Lower lobe of right lung (tissue), 2 donors: ENCODE measurements around the gene DHX38. TPM values are rescaled to one million over a fixed set of nuclear protein-coding genes. Genes with fewer than 3 reads are reported as not detected.

Experiments used
- ATAC-seq, 2 donors: fragments of 200-7000 bp; cut with Tn5 transposase; one replicate each; pipeline ENCODE4 v1.9.1; 2020 to 2022; ENCODE audit warnings: mild to moderate bottlenecking in 2 of 2, moderate library complexity in 2 of 2
- DNase-seq: peaks from one replicate; pipeline ENCODE4 v3.0.0-alpha.2; 2020
- H3K27ac ChIP-seq: fragments of 200-600 bp; one replicate; pipeline ENCODE4 v1.8.0; 2022
- H3K27me3 ChIP-seq: fragments of 200-600 bp; one replicate; pipeline ENCODE4 v1.8.0; 2022; ENCODE audit warnings: low read depth
- H3K36me3 ChIP-seq: fragments of 200-600 bp; one replicate; pipeline ENCODE4 v1.8.0; 2022; ENCODE audit warnings: mild to moderate bottlenecking
- H3K4me1 ChIP-seq: fragments of 200-600 bp; one replicate; pipeline ENCODE4 v1.8.0; 2022
- H3K4me3 ChIP-seq: fragments of 200-600 bp; one replicate; pipeline ENCODE4 v1.8.0; 2022; ENCODE audit warnings: mild to moderate bottlenecking
- H3K9me3 ChIP-seq: fragments of 200-600 bp; one replicate; pipeline ENCODE4 v1.8.0; 2022
- intact Hi-C: fragments of 100-400 bp; cut with DNase I; formaldehyde crosslinking; loops from one replicate; pipeline ENCODE4 v1.11.0; 2022
- total RNA-seq: library from RNA; stranded (reverse); fragmentation: NEBNext Ultra II Directional; extraction: Animal tissue kit (Norgen Biotek cat#: 25700); gene quantifications from one replicate; pipeline ENCODE4 v1.2.1, GENCODE V29; 2021
- TF ChIP-seq, protein P1 (sequence below): fragments of 200-600 bp; IDR thresholded peaks from one replicate; pipeline ENCODE4 v1.8.0; 2022; ENCODE audit warnings: antibody characterized with exemption, mild to moderate bottlenecking
- donor health status: DM: no; HTN: yes; CAD: no; lungs with severe emphysema.

Gene DHX38
- total RNA-seq, 1 donor from 2014 or later, result 52.5 TPM

DNA sequence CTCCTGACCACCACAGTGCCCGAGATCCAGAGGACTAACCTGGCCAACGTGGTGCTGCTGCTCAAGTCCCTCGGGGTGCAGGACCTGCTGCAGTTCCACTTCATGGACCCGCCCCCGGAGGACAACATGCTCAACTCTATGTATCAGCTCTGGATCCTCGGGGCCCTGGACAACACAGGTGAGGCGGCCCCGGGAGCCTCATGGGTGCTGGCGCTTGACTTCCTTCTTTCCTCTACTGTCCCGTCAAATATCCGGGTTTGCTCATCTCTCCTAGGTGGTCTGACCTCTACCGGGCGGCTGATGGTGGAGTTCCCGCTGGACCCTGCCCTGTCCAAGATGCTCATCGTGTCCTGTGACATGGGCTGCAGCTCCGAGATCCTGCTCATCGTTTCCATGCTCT, 13.7 kb downstream of the DHX38 start:
- no peak for ATAC-seq
- peaks cover 100% of the 10 kb centered on the region for H3K36me3 ChIP-seq
- no peaks in the 10 kb centered on the region for H3K4me1 ChIP-seq
- H3K27ac ChIP-seq, result no peak overlapping the region
- no peaks in the 10 kb centered on the region for H3K27me3 ChIP-seq
- H3K9me3 ChIP-seq, result no peaks in the 10 kb centered on the region
- DNase-seq, result no peak
- no peak overlapping the region for H3K4me3 ChIP-seq
- intact Hi-C loops, result no loop called here
- TF ChIP-seq, protein P1, sequence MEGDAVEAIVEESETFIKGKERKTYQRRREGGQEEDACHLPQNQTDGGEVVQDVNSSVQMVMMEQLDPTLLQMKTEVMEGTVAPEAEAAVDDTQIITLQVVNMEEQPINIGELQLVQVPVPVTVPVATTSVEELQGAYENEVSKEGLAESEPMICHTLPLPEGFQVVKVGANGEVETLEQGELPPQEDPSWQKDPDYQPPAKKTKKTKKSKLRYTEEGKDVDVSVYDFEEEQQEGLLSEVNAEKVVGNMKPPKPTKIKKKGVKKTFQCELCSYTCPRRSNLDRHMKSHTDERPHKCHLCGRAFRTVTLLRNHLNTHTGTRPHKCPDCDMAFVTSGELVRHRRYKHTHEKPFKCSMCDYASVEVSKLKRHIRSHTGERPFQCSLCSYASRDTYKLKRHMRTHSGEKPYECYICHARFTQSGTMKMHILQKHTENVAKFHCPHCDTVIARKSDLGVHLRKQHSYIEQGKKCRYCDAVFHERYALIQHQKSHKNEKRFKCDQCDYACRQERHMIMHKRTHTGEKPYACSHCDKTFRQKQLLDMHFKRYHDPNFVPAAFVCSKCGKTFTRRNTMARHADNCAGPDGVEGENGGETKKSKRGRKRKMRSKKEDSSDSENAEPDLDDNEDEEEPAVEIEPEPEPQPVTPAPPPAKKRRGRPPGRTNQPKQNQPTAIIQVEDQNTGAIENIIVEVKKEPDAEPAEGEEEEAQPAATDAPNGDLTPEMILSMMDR, result no peak

DNA sequence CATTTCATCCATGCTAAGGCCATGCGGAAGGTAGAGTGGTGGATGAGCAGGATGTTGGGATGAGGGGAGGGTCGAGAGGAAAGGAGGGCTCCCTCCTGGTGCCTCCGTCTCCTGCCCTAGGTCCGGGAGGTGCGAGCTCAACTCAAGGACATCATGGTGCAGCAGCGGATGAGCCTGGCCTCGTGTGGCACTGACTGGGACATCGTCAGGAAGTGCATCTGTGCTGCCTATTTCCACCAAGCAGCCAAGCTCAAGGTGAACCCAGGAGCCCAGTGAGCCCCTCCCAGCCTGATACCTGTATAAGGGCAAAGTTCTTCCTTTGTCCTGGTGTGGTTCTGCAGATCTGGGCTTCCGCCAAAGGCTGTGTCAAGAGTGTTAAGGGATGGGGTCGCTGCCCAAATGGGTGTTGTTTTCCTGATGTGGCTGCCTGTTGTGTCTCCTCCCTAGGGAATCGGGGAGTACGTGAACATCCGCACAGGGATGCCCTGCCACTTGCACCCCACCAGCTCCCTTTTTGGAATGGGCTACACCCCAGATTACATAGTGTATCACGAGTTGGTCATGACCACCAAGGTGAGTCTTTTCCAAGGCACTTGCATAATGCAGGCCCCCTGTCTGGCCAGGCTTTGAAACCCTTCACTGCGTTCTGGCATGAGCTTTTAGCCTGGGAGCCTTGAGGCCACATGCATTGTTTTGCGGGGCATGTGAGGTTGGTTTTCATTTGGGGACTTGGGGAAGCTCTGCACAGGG, 14.9 kb downstream of the DHX38 start:
- Histone ChIP-seq H3K4me1 (no peaks in the 10 kb centered on the region), H3K36me3 (peaks cover 100% of the 10 kb centered on the region), H3K27me3 (no peaks in the 10 kb centered on the region), H3K4me3 (no peak overlapping the region), H3K9me3 (no peaks in the 10 kb centered on the region), H3K27ac (no peak overlapping the region)
- no peak for ATAC-seq
- TF ChIP-seq, protein P1, result no peak
- no peak for DNase-seq
- intact Hi-C loops, result no loop called here

DNA sequence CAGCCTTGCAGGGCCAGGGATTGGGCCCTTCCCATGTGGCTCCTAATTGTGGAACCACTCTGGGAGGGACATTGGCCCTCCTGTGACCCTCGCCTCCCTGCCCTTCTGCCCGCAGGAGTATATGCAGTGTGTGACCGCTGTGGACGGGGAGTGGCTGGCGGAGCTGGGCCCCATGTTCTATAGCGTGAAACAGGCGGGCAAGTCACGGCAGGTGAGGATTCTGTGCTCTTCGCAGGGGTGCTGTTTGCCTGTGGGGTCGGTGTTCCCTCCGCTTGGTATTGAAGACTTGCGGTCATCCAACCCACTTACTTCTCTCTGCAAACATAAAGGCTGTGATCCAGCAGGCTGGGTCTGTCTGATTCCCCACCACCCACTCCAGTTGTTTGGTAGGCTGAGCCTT, 15.7 kb downstream of the DHX38 start:
- TF ChIP-seq, protein P1, result no peak
- Histone ChIP-seq H3K4me1 (no peaks in the 10 kb centered on the region), H3K27ac (no peak overlapping the region), H3K9me3 (no peaks in the 10 kb centered on the region), H3K27me3 (no peaks in the 10 kb centered on the region), H3K36me3 (peaks cover 95% of the 10 kb centered on the region), H3K4me3 (no peak overlapping the region)
- intact Hi-C loops, result no loop called here
- DNase-seq, result no peak
- ATAC-seq, result no peak

DNA sequence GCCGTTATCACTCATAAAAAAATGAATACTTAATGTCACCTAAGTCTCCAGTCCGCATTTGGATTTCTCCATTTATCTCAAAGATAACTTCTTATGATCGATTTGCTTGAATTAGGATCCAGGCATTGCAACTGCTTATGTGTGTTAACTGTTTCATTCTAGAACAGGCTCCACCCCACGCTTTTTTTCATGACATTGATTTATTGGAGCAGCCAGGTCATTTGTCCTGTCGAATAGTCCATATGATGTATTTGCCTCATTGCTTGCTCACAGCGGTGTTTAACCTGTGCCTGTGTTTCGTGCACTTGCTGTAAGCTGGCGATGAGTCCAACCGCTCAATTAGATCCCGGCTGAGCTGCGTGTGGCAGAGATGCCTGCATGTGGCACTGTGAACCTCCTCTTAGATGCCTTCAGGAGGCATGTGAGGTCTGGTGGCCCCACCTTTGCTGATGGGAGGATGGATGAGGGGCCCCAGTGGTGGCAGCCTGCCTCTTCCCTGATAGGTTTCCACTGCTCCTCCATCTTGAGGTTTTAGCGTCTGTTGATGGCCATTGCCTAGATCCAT, 16.4 kb downstream of the DHX38 start:
- H3K27ac ChIP-seq, result no peak overlapping the region
- peaks cover 87% of the 10 kb centered on the region for H3K36me3 ChIP-seq
- no peaks in the 10 kb centered on the region for H3K9me3 ChIP-seq
- no peaks in the 10 kb centered on the region for H3K4me1 ChIP-seq
- H3K27me3 ChIP-seq, result no peaks in the 10 kb centered on the region
- TF ChIP-seq, protein P1, result no peak
- intact Hi-C loops, result no loop called here
- DNase-seq (no peak), ATAC-seq (no peak)
- no peak overlapping the region for H3K4me3 ChIP-seq

DNA sequence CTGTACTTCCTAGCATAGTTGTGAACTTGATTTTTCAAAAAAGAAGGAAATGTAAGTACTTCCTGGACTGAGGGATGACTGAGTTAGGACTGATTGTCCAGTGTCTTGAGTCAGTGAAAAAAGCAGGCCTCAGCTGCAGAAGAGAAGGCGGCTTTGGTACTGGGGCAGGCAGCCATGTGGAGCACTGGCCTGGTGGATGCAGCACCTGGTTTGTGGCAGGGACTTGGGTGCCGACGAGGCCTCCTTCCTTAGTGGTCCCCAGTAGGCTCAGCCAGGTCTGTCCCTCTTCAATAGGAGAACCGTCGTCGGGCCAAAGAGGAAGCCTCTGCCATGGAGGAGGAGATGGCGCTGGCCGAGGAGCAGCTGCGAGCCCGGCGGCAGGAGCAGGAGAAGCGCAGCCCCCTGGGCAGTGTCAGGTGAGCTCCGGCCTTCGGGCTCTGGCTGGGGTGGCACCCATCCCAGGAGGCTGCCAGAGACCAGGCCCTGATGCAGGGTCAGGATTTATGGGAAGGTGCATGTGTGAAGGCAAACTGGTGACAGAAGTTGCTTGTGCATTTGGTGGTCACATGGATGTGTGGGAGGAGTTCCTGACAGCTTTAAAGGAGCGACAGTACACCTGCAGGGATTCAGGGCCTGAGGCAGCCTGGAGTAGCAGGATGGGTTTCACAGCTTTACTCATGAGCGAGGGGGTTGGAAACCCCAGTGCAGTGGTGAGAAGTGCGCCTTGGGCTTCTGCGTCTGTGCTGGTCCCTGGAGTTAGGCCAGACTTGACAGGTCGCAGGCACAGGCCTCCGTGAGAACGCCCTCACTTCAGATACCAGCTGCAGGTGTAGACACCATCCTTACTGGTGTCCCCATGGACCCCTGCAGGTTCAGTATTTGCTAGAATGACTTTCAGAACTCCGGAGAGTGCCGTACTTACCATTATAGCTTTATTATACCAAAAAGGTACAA, 17.3 kb downstream of the DHX38 start:
- TF ChIP-seq, protein P1, result no peak
- Histone ChIP-seq H3K9me3 (no peaks in the 10 kb centered on the region), H3K4me1 (no peaks in the 10 kb centered on the region), H3K4me3 (no peak overlapping the region), H3K27me3 (no peaks in the 10 kb centered on the region), H3K27ac (no peak overlapping the region), H3K36me3 (peaks cover 78% of the 10 kb centered on the region)
- ATAC-seq (no peak), DNase-seq (no peak)
- intact Hi-C loops, result no loop called here
